Measurements from ENCODE around the gene CREBL2. TPM values are rescaled to one million over a fixed set of nuclear protein-coding genes. Genes with fewer than 3 reads are reported as not detected.
"Not testable (repeated sequence)": the region's sequence is repeated elsewhere in the genome, so short reads cannot be mapped to it uniquely, and the experiment has no call there.

Gene CREBL2
- total and polyA plus RNA-seq, 4 donors: 18.3 to 50.5 (median 27.6) TPM

DNA sequence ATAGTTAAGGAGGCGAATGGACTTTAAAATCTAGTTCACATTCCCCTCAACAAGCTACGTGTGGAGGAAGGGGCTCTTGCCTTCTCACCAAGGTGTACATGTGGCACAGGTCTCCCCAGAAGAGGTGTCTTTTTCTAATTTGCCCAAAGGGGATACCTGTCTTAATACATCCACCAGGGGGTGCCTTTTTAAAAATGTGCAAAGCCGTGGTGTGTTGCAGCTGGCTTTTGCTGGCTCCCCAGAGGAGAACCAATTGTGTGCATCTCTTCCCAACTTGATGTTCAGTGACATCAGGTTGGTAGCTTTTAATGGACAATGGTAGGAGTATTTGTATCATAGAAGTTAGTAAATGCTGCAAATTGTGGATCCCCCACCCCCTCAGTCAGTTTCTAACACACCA is 33.8 kb downstream of the CREBL2 start:
- DNase-seq: no peak
- 71 to 74% methylated on average over 3 of the region's 3 CpGs for WGBS, 2 donors
- Histone ChIP-seq H3K4me3 (no peak overlapping the region), H3K36me3 (ENCODE audit: control insufficient read depth in 4 of 4, insufficient read depth in 4 of 4, low read length in 4 of 4) (peaks cover 5 to 18% (median 8%) of the 10 kb centered on the region in 4 donors), H3K27ac (ENCODE audit: low read depth in 1 of 2, low read length in 1 of 2) (no peak overlapping the region), H3K9me3 (ENCODE audit: control insufficient read depth in 4 of 4, insufficient read depth in 3 of 4, low read length in 3 of 4) (peaks cover 0 to 11% (median 4%) of the 10 kb centered on the region in 4 donors), H3K4me1 (ENCODE audit: control insufficient read depth in 5 of 5, insufficient read depth in 5 of 5, low read length in 5 of 5) (no peaks in the 10 kb centered on the region), H3K9ac (ENCODE audit: insufficient read depth in 1 of 2, low read length in 2 of 2) (no peak overlapping the region), H3K27me3 (ENCODE audit: control insufficient read depth in 3 of 3, insufficient read depth in 3 of 3, low read length in 2 of 3) (no peaks in the 10 kb centered on the region)
- ATAC-seq (ENCODE audit: insufficient read depth, low FRiP score): no peak
- TF ChIP-seq CTCF (IDR thresholded peaks at IDR 0.05; ENCODE audit: control extremely low read depth, extremely low read depth): peak; percentile 6

DNA sequence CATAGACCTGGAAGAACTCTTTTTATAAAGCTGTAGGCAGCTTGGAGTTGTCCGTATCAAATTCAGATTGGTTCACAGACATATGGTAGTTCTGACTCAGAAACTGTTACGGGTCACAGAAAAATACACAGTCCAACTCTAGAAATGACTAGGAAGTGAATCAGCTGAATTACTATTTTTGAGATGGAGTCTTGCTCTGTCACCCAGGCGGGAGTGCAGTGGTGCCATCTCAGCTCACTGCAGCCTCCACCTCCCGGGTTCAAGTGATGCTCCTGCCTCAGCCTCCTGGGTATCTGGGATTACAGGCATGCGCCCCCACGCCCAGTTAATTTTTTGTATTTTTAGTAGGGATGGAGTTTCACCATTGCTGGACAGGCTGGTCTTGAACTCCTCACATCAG is 34.3 kb downstream of the CREBL2 start:
- WGBS, 2 donors: 93 to 94% methylated on average over 6 of the region's 6 CpGs
- Histone ChIP-seq H3K9me3 (ENCODE audit: control insufficient read depth in 4 of 4, insufficient read depth in 3 of 4, low read length in 3 of 4) (peaks cover 0 to 11% (median 4%) of the 10 kb centered on the region in 4 donors), H3K36me3 (ENCODE audit: control insufficient read depth in 4 of 4, insufficient read depth in 4 of 4, low read length in 4 of 4) (peaks cover 5 to 18% (median 7%) of the 10 kb centered on the region in 4 donors)
- not testable (repeated sequence) for DNase-seq; H3K4me1 ChIP-seq (ENCODE audit: control insufficient read depth in 5 of 5, insufficient read depth in 5 of 5, low read length in 5 of 5); H3K27me3 ChIP-seq (ENCODE audit: control insufficient read depth in 3 of 3, insufficient read depth in 3 of 3, low read length in 2 of 3); H3K27ac ChIP-seq (ENCODE audit: low read depth in 1 of 2, low read length in 1 of 2); H3K4me3 ChIP-seq; H3K9ac ChIP-seq (ENCODE audit: insufficient read depth in 1 of 2, low read length in 2 of 2); ATAC-seq (ENCODE audit: insufficient read depth, low FRiP score)

GRCh38 chr12:12646483-12647072 is 34.9 kb downstream of the CREBL2 start:
- peaks cover 0 to 11% (median 4%) of the 10 kb centered on the region in 4 donors for H3K9me3 ChIP-seq (ENCODE audit: control insufficient read depth in 4 of 4, insufficient read depth in 3 of 4, low read length in 3 of 4)
- DNase-seq: no peak
- no peak overlapping the region for H3K27ac ChIP-seq (ENCODE audit: low read depth in 1 of 2, low read length in 1 of 2)
- TF ChIP-seq CTCF (IDR thresholded peaks at IDR 0.05; ENCODE audit: control extremely low read depth, extremely low read depth): no peak
- H3K4me3 ChIP-seq: no peak overlapping the region
- 89 to 96% methylated on average over 1 of the region's 1 CpG for WGBS, 2 donors
- H3K9ac ChIP-seq (ENCODE audit: insufficient read depth in 1 of 2, low read length in 2 of 2): no peak overlapping the region
- H3K4me1 ChIP-seq (ENCODE audit: control insufficient read depth in 5 of 5, insufficient read depth in 5 of 5, low read length in 5 of 5): no peaks in the 10 kb centered on the region
- no peak for ATAC-seq (ENCODE audit: insufficient read depth, low FRiP score)
- H3K27me3 ChIP-seq (ENCODE audit: control insufficient read depth in 3 of 3, insufficient read depth in 3 of 3, low read length in 2 of 3): no peaks in the 10 kb centered on the region
- peaks cover 5 to 18% (median 7%) of the 10 kb centered on the region in 4 donors for H3K36me3 ChIP-seq (ENCODE audit: control insufficient read depth in 4 of 4, insufficient read depth in 4 of 4, low read length in 4 of 4)

DNA sequence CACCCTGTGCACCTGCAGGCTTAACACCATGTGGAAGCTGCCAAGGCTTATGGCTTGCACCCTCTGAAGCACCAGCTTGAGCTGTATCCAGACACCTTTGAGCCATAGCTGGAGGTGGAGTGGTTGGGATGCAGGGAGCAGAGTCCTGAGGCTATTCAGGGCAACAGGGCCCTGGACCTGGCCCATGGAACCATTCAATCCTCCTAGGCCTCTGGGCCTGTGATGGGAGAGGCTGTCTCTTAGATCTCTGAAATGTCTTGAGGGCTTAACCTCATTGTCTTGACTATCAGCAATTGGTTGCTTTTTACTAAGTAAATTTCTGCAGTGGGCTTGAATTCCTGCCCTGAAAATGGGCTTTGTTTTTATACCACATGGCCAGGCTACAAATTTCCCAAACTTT is 36.6 kb downstream of the CREBL2 start:
- Histone ChIP-seq H3K4me1 (ENCODE audit: control insufficient read depth in 5 of 5, insufficient read depth in 5 of 5, low read length in 5 of 5) (no peaks in the 10 kb centered on the region), H3K9me3 (ENCODE audit: control insufficient read depth in 4 of 4, insufficient read depth in 3 of 4, low read length in 3 of 4) (peaks cover 0 to 11% (median 4%) of the 10 kb centered on the region in 4 donors), H3K36me3 (ENCODE audit: control insufficient read depth in 4 of 4, insufficient read depth in 4 of 4, low read length in 4 of 4) (peaks cover 0 to 5% (median 3%) of the 10 kb centered on the region in 4 donors), H3K9ac (ENCODE audit: insufficient read depth in 1 of 2, low read length in 2 of 2) (no peak overlapping the region), H3K4me3 (no peak overlapping the region), H3K27ac (ENCODE audit: low read depth in 1 of 2, low read length in 1 of 2) (no peak overlapping the region), H3K27me3 (ENCODE audit: control insufficient read depth in 3 of 3, insufficient read depth in 3 of 3, low read length in 2 of 3) (no peaks in the 10 kb centered on the region)
- TF ChIP-seq CTCF (IDR thresholded peaks at IDR 0.05; ENCODE audit: control extremely low read depth, extremely low read depth): no peak
- ATAC-seq (ENCODE audit: insufficient read depth, low FRiP score) (no peak), DNase-seq (no peak)
